Measurements from ENCODE around the gene MIF. TPM values are rescaled to one million over a fixed set of nuclear protein-coding genes. Genes with fewer than 3 reads are reported as not detected.
A peak's percentile ranks its signal among the peaks of the same experiment; 100 is the strongest.
"Not testable (repeated sequence)": the region's sequence is repeated elsewhere in the genome, so short reads cannot be mapped to it uniquely, and the experiment has no call there.

MIF gene
- total and polyA plus RNA-seq, 2 donors = 363 to 400 TPM

- Histone ChIP-seq H3K27me3 (ENCODE audit: control insufficient read depth in 2 of 2, insufficient read depth in 1 of 2, low read length in 1 of 2) (no peaks in the 10 kb centered on the region), H3K4me1 (ENCODE audit: control insufficient read depth in 2 of 2, insufficient read depth in 2 of 2, low read length in 2 of 2) (peaks cover 4 to 24% of the 10 kb centered on the region in 2 donors), H3K36me3 (ENCODE audit: control insufficient read depth in 2 of 2, insufficient read depth in 2 of 2, low read length in 1 of 2) (peaks cover 0 to 2% of the 10 kb centered on the region in 2 donors), H3K27ac (ENCODE audit: low read depth in 1 of 2, low read length in 1 of 2) (peak overlapping the region; percentile 89 to 98), H3K9me3 (ENCODE audit: control insufficient read depth in 2 of 2, insufficient read depth in 1 of 2, low read length in 1 of 2) (no peaks in the 10 kb centered on the region), H3K4me3 (ENCODE audit: low read length in 2 of 2) (peak overlapping the region; percentile 72 to 84)
- DNase-seq (ENCODE audit: low read depth in 6 of 9, low spot score in 9 of 9) = peak in 4 of 9 donors; percentile 4 to 45 (median 13)
- 0% methylated on average over 1 of the region's 1 CpG for whole genome bisulfite sequencing
Measured at GRCh38 chr22:23913306-23913660, 19.1 kb downstream of the MIF start.

GRCh38 chr22:23913661-23914353 is 19.6 kb downstream of the MIF start:
- H3K36me3 ChIP-seq (ENCODE audit: control insufficient read depth in 2 of 2, insufficient read depth in 2 of 2, low read length in 1 of 2) = peaks cover 0 to 2% of the 10 kb centered on the region in 2 donors
- no peaks in the 10 kb centered on the region for H3K9me3 ChIP-seq (ENCODE audit: control insufficient read depth in 2 of 2, insufficient read depth in 1 of 2, low read length in 1 of 2)
- H3K27me3 ChIP-seq (ENCODE audit: control insufficient read depth in 2 of 2, insufficient read depth in 1 of 2, low read length in 1 of 2) = no peaks in the 10 kb centered on the region
- DNase-seq (ENCODE audit: low read depth in 6 of 9, low spot score in 9 of 9) = peak; percentile 92 to 99 (median 97)
- H3K27ac ChIP-seq (ENCODE audit: low read depth in 1 of 2, low read length in 1 of 2) = peak overlapping the region; percentile 89 to 98
- WGBS = under 1% methylated on average over 44 of the region's 44 CpGs
- peaks cover 4 to 19% of the 10 kb centered on the region in 2 donors for H3K4me1 ChIP-seq (ENCODE audit: control insufficient read depth in 2 of 2, insufficient read depth in 2 of 2, low read length in 2 of 2)
- peak overlapping the region; percentile 72 to 84 for H3K4me3 ChIP-seq (ENCODE audit: low read length in 2 of 2)

GRCh38 chr22:23915290-23915689 is 21.1 kb downstream of the MIF start:
- no peak overlapping the region for H3K4me3 ChIP-seq (ENCODE audit: low read length in 2 of 2)
- H3K9me3 ChIP-seq (ENCODE audit: control insufficient read depth in 2 of 2, insufficient read depth in 1 of 2, low read length in 1 of 2) = no peaks in the 10 kb centered on the region
- 97% methylated on average over 3 of the region's 3 CpGs for WGBS
- peaks cover 0 to 2% of the 10 kb centered on the region in 2 donors for H3K36me3 ChIP-seq (ENCODE audit: control insufficient read depth in 2 of 2, insufficient read depth in 2 of 2, low read length in 1 of 2)
- H3K4me1 ChIP-seq (ENCODE audit: control insufficient read depth in 2 of 2, insufficient read depth in 2 of 2, low read length in 2 of 2) = peaks cover 4 to 9% of the 10 kb centered on the region in 2 donors
- DNase-seq (ENCODE audit: low read depth in 6 of 9, low spot score in 9 of 9) = no peak
- H3K27me3 ChIP-seq (ENCODE audit: control insufficient read depth in 2 of 2, insufficient read depth in 1 of 2, low read length in 1 of 2) = no peaks in the 10 kb centered on the region
- no peak overlapping the region for H3K27ac ChIP-seq (ENCODE audit: low read depth in 1 of 2, low read length in 1 of 2)

GRCh38 chr22:23920267-23920611 is 26.1 kb downstream of the MIF start:
- DNase-seq (ENCODE audit: low read depth in 6 of 9, low spot score in 9 of 9); H3K4me3 ChIP-seq (ENCODE audit: low read length in 2 of 2); H3K27ac ChIP-seq (ENCODE audit: low read depth in 1 of 2, low read length in 1 of 2); H3K27me3 ChIP-seq (ENCODE audit: control insufficient read depth in 2 of 2, insufficient read depth in 1 of 2, low read length in 1 of 2); H3K4me1 ChIP-seq (ENCODE audit: control insufficient read depth in 2 of 2, insufficient read depth in 2 of 2, low read length in 2 of 2); H3K9me3 ChIP-seq (ENCODE audit: control insufficient read depth in 2 of 2, insufficient read depth in 1 of 2, low read length in 1 of 2): not testable (repeated sequence)
- peaks cover 0 to 11% of the 10 kb centered on the region in 2 donors for H3K36me3 ChIP-seq (ENCODE audit: control insufficient read depth in 2 of 2, insufficient read depth in 2 of 2, low read length in 1 of 2)
- 98% methylated on average over 1 of the region's 1 CpG for WGBS

GRCh38 chr22:23921586-23922201 is 27.5 kb downstream of the MIF start:
- not testable (repeated sequence) for H3K27me3 ChIP-seq (ENCODE audit: control insufficient read depth in 2 of 2, insufficient read depth in 1 of 2, low read length in 1 of 2); DNase-seq (ENCODE audit: low read depth in 6 of 9, low spot score in 9 of 9); H3K4me3 ChIP-seq (ENCODE audit: low read length in 2 of 2); H3K4me1 ChIP-seq (ENCODE audit: control insufficient read depth in 2 of 2, insufficient read depth in 2 of 2, low read length in 2 of 2); H3K9me3 ChIP-seq (ENCODE audit: control insufficient read depth in 2 of 2, insufficient read depth in 1 of 2, low read length in 1 of 2); H3K27ac ChIP-seq (ENCODE audit: low read depth in 1 of 2, low read length in 1 of 2)
- H3K36me3 ChIP-seq (ENCODE audit: control insufficient read depth in 2 of 2, insufficient read depth in 2 of 2, low read length in 1 of 2) = peaks cover 0 to 17% of the 10 kb centered on the region in 2 donors
- 89% methylated on average over 13 of the region's 13 CpGs for WGBS

- no peak overlapping the region for H3K4me3 ChIP-seq (ENCODE audit: low read length in 2 of 2)
- H3K9me3 ChIP-seq (ENCODE audit: control insufficient read depth in 2 of 2, insufficient read depth in 1 of 2, low read length in 1 of 2) = peaks cover 0 to 9% of the 10 kb centered on the region in 2 donors
- H3K27me3 ChIP-seq (ENCODE audit: control insufficient read depth in 2 of 2, insufficient read depth in 1 of 2, low read length in 1 of 2) = no peaks in the 10 kb centered on the region
- peaks cover 0 to 17% of the 10 kb centered on the region in 2 donors for H3K36me3 ChIP-seq (ENCODE audit: control insufficient read depth in 2 of 2, insufficient read depth in 2 of 2, low read length in 1 of 2)
- H3K27ac ChIP-seq (ENCODE audit: low read depth in 1 of 2, low read length in 1 of 2) = no peak overlapping the region
- DNase-seq (ENCODE audit: low read depth in 6 of 9, low spot score in 9 of 9) = no peak
- no peaks in the 10 kb centered on the region for H3K4me1 ChIP-seq (ENCODE audit: control insufficient read depth in 2 of 2, insufficient read depth in 2 of 2, low read length in 2 of 2)
- 22% methylated on average over 2 of the region's 2 CpGs for WGBS
Measured at GRCh38 chr22:23922921-23923320, 28.7 kb downstream of the MIF start.

GRCh38 chr22:23925020-23925606 is 30.9 kb downstream of the MIF start:
- Histone ChIP-seq H3K9me3 (ENCODE audit: control insufficient read depth in 2 of 2, insufficient read depth in 1 of 2, low read length in 1 of 2) (peaks cover 0 to 11% of the 10 kb centered on the region in 2 donors), H3K27me3 (ENCODE audit: control insufficient read depth in 2 of 2, insufficient read depth in 1 of 2, low read length in 1 of 2) (no peaks in the 10 kb centered on the region), H3K27ac (ENCODE audit: low read depth in 1 of 2, low read length in 1 of 2) (no peak overlapping the region), H3K4me1 (ENCODE audit: control insufficient read depth in 2 of 2, insufficient read depth in 2 of 2, low read length in 2 of 2) (no peaks in the 10 kb centered on the region), H3K36me3 (ENCODE audit: control insufficient read depth in 2 of 2, insufficient read depth in 2 of 2, low read length in 1 of 2) (peaks cover 0 to 17% of the 10 kb centered on the region in 2 donors), H3K4me3 (ENCODE audit: low read length in 2 of 2) (no peak overlapping the region)
- no peak for DNase-seq (ENCODE audit: low read depth in 6 of 9, low spot score in 9 of 9)
- 93% methylated on average over 6 of the region's 6 CpGs for whole genome bisulfite sequencing

- H3K4me1 ChIP-seq (ENCODE audit: control insufficient read depth in 2 of 2, insufficient read depth in 2 of 2, low read length in 2 of 2) = no peaks in the 10 kb centered on the region
- no peak overlapping the region for H3K27ac ChIP-seq (ENCODE audit: low read depth in 1 of 2, low read length in 1 of 2)
- H3K36me3 ChIP-seq (ENCODE audit: control insufficient read depth in 2 of 2, insufficient read depth in 2 of 2, low read length in 1 of 2) = peaks cover 0 to 13% of the 10 kb centered on the region in 2 donors
- 84% methylated on average over 14 of the region's 14 CpGs for WGBS
- no peak overlapping the region for H3K4me3 ChIP-seq (ENCODE audit: low read length in 2 of 2)
- peaks cover 0 to 15% of the 10 kb centered on the region in 2 donors for H3K9me3 ChIP-seq (ENCODE audit: control insufficient read depth in 2 of 2, insufficient read depth in 1 of 2, low read length in 1 of 2)
- DNase-seq (ENCODE audit: low read depth in 6 of 9, low spot score in 9 of 9) = no peak
- no peaks in the 10 kb centered on the region for H3K27me3 ChIP-seq (ENCODE audit: control insufficient read depth in 2 of 2, insufficient read depth in 1 of 2, low read length in 1 of 2)
Measured at GRCh38 chr22:23926561-23926960, 32.4 kb downstream of the MIF start.

- no peaks in the 10 kb centered on the region for H3K9me3 ChIP-seq (ENCODE audit: control insufficient read depth in 2 of 2, insufficient read depth in 1 of 2, low read length in 1 of 2)
- H3K4me3 ChIP-seq (ENCODE audit: low read length in 2 of 2) = no peak overlapping the region
- no peak for DNase-seq (ENCODE audit: low read depth in 6 of 9, low spot score in 9 of 9)
- 91% methylated on average over 5 of the region's 5 CpGs for WGBS
- no peaks in the 10 kb centered on the region for H3K4me1 ChIP-seq (ENCODE audit: control insufficient read depth in 2 of 2, insufficient read depth in 2 of 2, low read length in 2 of 2)
- no peaks in the 10 kb centered on the region for H3K27me3 ChIP-seq (ENCODE audit: control insufficient read depth in 2 of 2, insufficient read depth in 1 of 2, low read length in 1 of 2)
- H3K27ac ChIP-seq (ENCODE audit: low read depth in 1 of 2, low read length in 1 of 2) = no peak overlapping the region
- H3K36me3 ChIP-seq (ENCODE audit: control insufficient read depth in 2 of 2, insufficient read depth in 2 of 2, low read length in 1 of 2) = no peaks in the 10 kb centered on the region
Measured at GRCh38 chr22:23938328-23939016, 44.3 kb downstream of the MIF start.

All from thymus (tissue), 11 donors.